Astrocyte (in vitro differentiated cells and primary cell): ENCODE results near the gene CERS6. TPM values are rescaled to one million over a fixed set of nuclear protein-coding genes. Genes with fewer than 3 reads are reported as not detected.

ENCODE experiments used
- DNase-seq: peaks from one replicate; pipeline ENCODE4 v3.0.0-alpha.2; 2010; ENCODE audit warnings: low read depth
- FAIRE-seq: peaks from 2 replicates; lab custom pipeline; 2011; peaks lifted over from hg19 to GRCh38; lab: Jason Lieb, UNC
- H2AFZ ChIP-seq: 2 replicates; pipeline ENCODE4 v1.6.0; 2012; ENCODE audit warnings: low read depth, low read length, inconsistent platforms
- H3K27ac ChIP-seq: 2 replicates; pipeline ENCODE4 v1.5.1; 2011; ENCODE audit warnings: low read depth, low read length, inconsistent platforms
- H3K27me3 ChIP-seq: 2 replicates; pipeline ENCODE4 v1.6.0; 2011; ENCODE audit warnings: low read length, inconsistent platforms; ENCODE audit not compliant: insufficient read depth
- H3K36me3 ChIP-seq: 2 replicates; pipeline ENCODE4 v1.5.1; 2011; ENCODE audit warnings: low read length, inconsistent platforms; ENCODE audit not compliant: insufficient read depth
- H3K4me1 ChIP-seq: 2 replicates; pipeline ENCODE4 v1.5.1; 2011; ENCODE audit warnings: low read length, inconsistent platforms; ENCODE audit not compliant: insufficient read depth
- H3K4me2 ChIP-seq: 2 replicates; pipeline ENCODE4 v1.6.0; 2012; ENCODE audit warnings: low read length, inconsistent platforms
- H3K4me3 ChIP-seq: 2 replicates; pipeline ENCODE4 v1.5.1; 2011; ENCODE audit warnings: low read depth, mild to moderate bottlenecking, low read length, inconsistent platforms; ENCODE audit not compliant: insufficient read depth
- H3K79me2 ChIP-seq: 2 replicates; pipeline ENCODE4 v1.6.0; 2012; ENCODE audit warnings: mild to moderate bottlenecking, low read length, inconsistent platforms; ENCODE audit not compliant: insufficient read depth
- H3K9ac ChIP-seq: 2 replicates; pipeline ENCODE4 v1.6.0; 2012; ENCODE audit warnings: mild to moderate bottlenecking, low read length, inconsistent platforms
- H3K9me3 ChIP-seq: 2 replicates; pipeline ENCODE4 v1.5.1; 2012; ENCODE audit warnings: low read depth, mild to moderate bottlenecking, low read length, inconsistent platforms; ENCODE audit not compliant: insufficient read depth
- H4K20me1 ChIP-seq: 2 replicates; pipeline ENCODE4 v1.6.0; 2012; ENCODE audit warnings: low read length, inconsistent platforms; ENCODE audit not compliant: insufficient read depth
- H3K27ac Mint-ChIP-seq: one replicate; pipeline ENCODE4 v1.8.0; 2021; ENCODE audit warnings: mild to moderate bottlenecking, mixed read lengths; ENCODE audit not compliant: unreplicated experiment
- H3K27me3 Mint-ChIP-seq: one replicate; pipeline ENCODE4 v1.8.0; 2021; ENCODE audit warnings: low read depth, mixed read lengths; ENCODE audit not compliant: unreplicated experiment
- H3K36me3 Mint-ChIP-seq: one replicate; pipeline ENCODE4 v1.8.0; 2021; ENCODE audit warnings: low read depth, mixed read lengths; ENCODE audit not compliant: unreplicated experiment
- H3K4me1 Mint-ChIP-seq: one replicate; pipeline ENCODE4 v1.8.0; 2021; ENCODE audit warnings: low read depth, mixed read lengths; ENCODE audit not compliant: unreplicated experiment
- H3K4me3 Mint-ChIP-seq: one replicate; pipeline ENCODE4 v1.8.0; 2021; ENCODE audit warnings: mild to moderate bottlenecking, moderate library complexity, mixed read lengths; ENCODE audit not compliant: unreplicated experiment
- H3K9me3 Mint-ChIP-seq: one replicate; pipeline ENCODE4 v1.8.0; 2021; ENCODE audit warnings: mild to moderate bottlenecking, mixed read lengths; ENCODE audit not compliant: unreplicated experiment
- EZH2 ChIP-seq: IDR thresholded peaks from 2 replicates; pipeline ENCODE4 v1.6.1; 2012; ENCODE audit warnings: mild to moderate bottlenecking, low read length, inconsistent platforms; ENCODE audit not compliant: insufficient read depth
- total RNA-seq: library from RNA; stranded (reverse); gene quantifications from 2 replicates; pipeline ENCODE4 v1.2.1, GENCODE V29; 2021
- TF ChIP-seq, protein P1 (sequence below): IDR thresholded peaks from 2 replicates; pipeline ENCODE4 v1.5.1; 2011; ENCODE audit warnings: low read depth, mild to moderate bottlenecking, inconsistent platforms, low read length, moderate library complexity; ENCODE audit not compliant: insufficient read depth

Gene CERS6
- total RNA-seq, 1 donor from 2014 or later = 23.4 TPM

DNA sequence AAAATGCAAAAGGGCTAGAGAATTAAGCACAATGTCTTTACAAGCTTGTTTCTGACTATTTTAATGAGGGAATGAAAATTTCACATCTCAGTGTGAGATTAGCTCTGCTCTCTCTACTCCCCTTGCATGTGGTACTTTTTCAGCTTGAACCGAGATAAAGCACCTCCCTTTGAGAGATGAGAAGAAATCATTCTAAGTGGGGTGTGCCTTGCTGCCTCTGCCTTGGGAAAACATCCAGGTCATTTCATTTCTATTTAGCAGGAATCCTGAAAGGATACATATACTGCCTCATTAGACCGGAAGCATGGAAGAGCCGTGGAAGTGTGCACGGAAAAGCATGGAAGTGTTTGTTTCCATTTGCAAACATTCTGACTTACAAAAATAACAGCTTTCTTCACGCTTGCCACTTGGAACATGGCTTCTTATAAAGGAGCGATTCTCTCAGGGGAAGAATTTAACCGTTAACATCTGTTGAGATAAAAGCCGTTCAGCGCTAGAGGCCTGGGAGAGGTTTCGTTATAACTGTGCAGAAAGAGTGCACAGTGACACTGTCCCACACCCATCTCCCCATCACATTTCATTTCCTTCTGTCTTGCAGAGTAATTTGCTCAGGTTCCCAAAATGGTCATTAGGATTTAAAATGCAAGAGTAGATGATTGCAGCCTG is 363.1 kb downstream of the CERS6 start:
- Histone ChIP-seq H3K27me3 (no peaks in the 10 kb centered on the region), H3K9ac (no peak overlapping the region), H4K20me1 (no peaks in the 10 kb centered on the region), H2AFZ (peak overlapping the region; percentile 54), H3K4me2 (peak overlapping the region; percentile 51), H3K4me3 (no peak overlapping the region), H3K36me3 (no peaks in the 10 kb centered on the region), H3K9me3 (no peaks in the 10 kb centered on the region), H3K27ac (no peak overlapping the region), H3K79me2 (no peaks in the 10 kb centered on the region), H3K4me1 (no peaks in the 10 kb centered on the region)
- DNase-seq (no peak), FAIRE-seq (no peak)
- Mint-ChIP-seq H3K27me3 (peaks cover 2% of the 10 kb centered on the region), H3K4me1 (peaks cover 11% of the 10 kb centered on the region), H3K9me3 (no peaks in the 10 kb centered on the region), H3K36me3 (no peaks in the 10 kb centered on the region), H3K27ac (no peak overlapping the region), H3K4me3 (no peak overlapping the region)
- TF ChIP-seq, protein P1, sequence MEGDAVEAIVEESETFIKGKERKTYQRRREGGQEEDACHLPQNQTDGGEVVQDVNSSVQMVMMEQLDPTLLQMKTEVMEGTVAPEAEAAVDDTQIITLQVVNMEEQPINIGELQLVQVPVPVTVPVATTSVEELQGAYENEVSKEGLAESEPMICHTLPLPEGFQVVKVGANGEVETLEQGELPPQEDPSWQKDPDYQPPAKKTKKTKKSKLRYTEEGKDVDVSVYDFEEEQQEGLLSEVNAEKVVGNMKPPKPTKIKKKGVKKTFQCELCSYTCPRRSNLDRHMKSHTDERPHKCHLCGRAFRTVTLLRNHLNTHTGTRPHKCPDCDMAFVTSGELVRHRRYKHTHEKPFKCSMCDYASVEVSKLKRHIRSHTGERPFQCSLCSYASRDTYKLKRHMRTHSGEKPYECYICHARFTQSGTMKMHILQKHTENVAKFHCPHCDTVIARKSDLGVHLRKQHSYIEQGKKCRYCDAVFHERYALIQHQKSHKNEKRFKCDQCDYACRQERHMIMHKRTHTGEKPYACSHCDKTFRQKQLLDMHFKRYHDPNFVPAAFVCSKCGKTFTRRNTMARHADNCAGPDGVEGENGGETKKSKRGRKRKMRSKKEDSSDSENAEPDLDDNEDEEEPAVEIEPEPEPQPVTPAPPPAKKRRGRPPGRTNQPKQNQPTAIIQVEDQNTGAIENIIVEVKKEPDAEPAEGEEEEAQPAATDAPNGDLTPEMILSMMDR = no peak
- TF ChIP-seq EZH2 = no peak

DNA sequence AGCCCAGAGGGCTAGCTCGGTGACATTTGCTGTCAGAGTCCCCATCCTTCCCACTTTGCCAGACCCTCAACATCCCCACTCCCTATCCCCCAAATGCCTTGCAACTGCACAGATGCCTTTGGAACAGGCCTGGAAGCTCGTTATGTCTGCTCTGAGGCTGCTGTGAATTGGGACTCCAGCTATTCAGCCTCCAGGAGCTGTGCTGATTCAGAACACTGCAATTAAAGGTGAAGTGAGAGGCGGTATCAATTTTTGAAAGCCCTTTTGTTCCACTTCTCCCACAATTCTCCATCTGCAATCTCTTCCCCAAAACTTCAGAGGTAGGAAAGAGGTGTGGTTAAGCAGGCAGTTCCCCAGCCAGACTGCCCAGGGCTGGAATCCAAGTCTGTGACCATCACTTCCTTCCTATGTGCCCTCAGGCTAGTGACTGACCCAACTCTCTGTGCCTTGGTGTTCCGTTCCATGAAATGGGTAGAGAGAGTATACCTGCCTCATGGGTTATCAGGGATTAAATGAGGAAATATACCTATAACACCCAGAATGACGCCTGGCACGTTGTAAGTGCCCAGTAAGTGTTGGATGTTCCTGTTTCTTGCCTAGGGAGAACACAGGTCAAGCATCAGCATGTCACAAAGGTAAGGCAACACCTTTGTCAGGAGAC is 363.9 kb downstream of the CERS6 start:
- H3K4me2 ChIP-seq = no peak overlapping the region
- no peaks in the 10 kb centered on the region for H3K27me3 ChIP-seq
- H3K36me3 Mint-ChIP-seq = no peaks in the 10 kb centered on the region
- no peak for FAIRE-seq
- H3K4me1 ChIP-seq = no peaks in the 10 kb centered on the region
- peaks cover 11% of the 10 kb centered on the region for H3K4me1 Mint-ChIP-seq
- H3K4me3 ChIP-seq = no peak overlapping the region
- H3K9me3 ChIP-seq = no peaks in the 10 kb centered on the region
- no peak for DNase-seq
- no peak for TF ChIP-seq EZH2
- TF ChIP-seq, protein P1 = no peak
- no peaks in the 10 kb centered on the region for H3K36me3 ChIP-seq
- H3K27ac Mint-ChIP-seq = no peak overlapping the region
- no peaks in the 10 kb centered on the region for H3K9me3 Mint-ChIP-seq
- H2AFZ ChIP-seq = no peak overlapping the region
- H3K27me3 Mint-ChIP-seq = peaks cover 2% of the 10 kb centered on the region
- no peak overlapping the region for H3K4me3 Mint-ChIP-seq
- no peaks in the 10 kb centered on the region for H4K20me1 ChIP-seq
- H3K9ac ChIP-seq = no peak overlapping the region
- no peaks in the 10 kb centered on the region for H3K79me2 ChIP-seq
- no peak overlapping the region for H3K27ac ChIP-seq

DNA sequence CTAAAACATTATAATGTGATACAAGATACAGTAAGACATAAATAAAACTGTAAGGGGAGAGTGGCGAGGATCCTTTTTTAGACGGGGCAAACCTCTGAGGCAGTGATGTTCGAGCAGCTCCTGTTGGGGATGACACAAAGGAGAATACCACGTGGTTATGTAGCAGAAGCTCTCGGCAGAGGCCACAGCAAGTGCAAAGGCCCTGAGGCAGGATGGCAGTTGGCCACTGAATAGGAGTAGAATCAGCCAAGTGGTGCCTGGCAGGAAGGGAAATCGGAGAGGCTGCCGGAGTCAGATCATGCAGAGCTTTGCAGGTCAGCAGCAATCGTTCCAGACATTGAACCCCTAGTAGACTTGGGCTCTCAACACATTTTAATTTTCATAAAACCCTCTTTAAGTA is 365.5 kb downstream of the CERS6 start:
- Mint-ChIP-seq H3K9me3 (no peaks in the 10 kb centered on the region), H3K4me1 (peaks cover 5% of the 10 kb centered on the region)
- FAIRE-seq = no peak

More for the DNA sequence above, 365.5 kb downstream of the CERS6 start:
- no peak for TF ChIP-seq EZH2
- TF ChIP-seq, protein P1 = no peak
- no peaks in the 10 kb centered on the region for H4K20me1 ChIP-seq
- H3K27ac Mint-ChIP-seq = no peak overlapping the region
- no peaks in the 10 kb centered on the region for H3K9me3 ChIP-seq
- H2AFZ ChIP-seq = no peak overlapping the region
- H3K4me1 ChIP-seq = no peaks in the 10 kb centered on the region
- H3K4me3 ChIP-seq = no peak overlapping the region
- no peak overlapping the region for H3K9ac ChIP-seq
- peaks cover 2% of the 10 kb centered on the region for H3K27me3 Mint-ChIP-seq
- no peaks in the 10 kb centered on the region for H3K79me2 ChIP-seq
- no peaks in the 10 kb centered on the region for H3K36me3 Mint-ChIP-seq
- H3K27me3 ChIP-seq = no peaks in the 10 kb centered on the region
- H3K4me3 Mint-ChIP-seq = no peak overlapping the region
- no peak for DNase-seq
- H3K4me2 ChIP-seq = no peak overlapping the region
- H3K36me3 ChIP-seq = no peaks in the 10 kb centered on the region
- no peak overlapping the region for H3K27ac ChIP-seq
